Astrocyte (in vitro differentiated cells and primary cell): ENCODE data around the gene HTRA2. TPM values are rescaled to one million over a fixed set of nuclear protein-coding genes. Genes with fewer than 3 reads are reported as not detected.

Experiments used
- DNase-seq: peaks from one replicate; pipeline ENCODE4 v3.0.0-alpha.2; 2010; ENCODE audit warnings: low read depth
- FAIRE-seq: peaks from 2 replicates; lab custom pipeline; 2011; peaks lifted over from hg19 to GRCh38; lab: Jason Lieb, UNC
- H2AFZ ChIP-seq: 2 replicates; pipeline ENCODE4 v1.6.0; 2012; ENCODE audit warnings: low read depth, low read length, inconsistent platforms
- H3K27ac ChIP-seq: 2 replicates; pipeline ENCODE4 v1.5.1; 2011; ENCODE audit warnings: low read depth, low read length, inconsistent platforms
- H3K27me3 ChIP-seq: 2 replicates; pipeline ENCODE4 v1.6.0; 2011; ENCODE audit warnings: low read length, inconsistent platforms; ENCODE audit not compliant: insufficient read depth
- H3K36me3 ChIP-seq: 2 replicates; pipeline ENCODE4 v1.5.1; 2011; ENCODE audit warnings: low read length, inconsistent platforms; ENCODE audit not compliant: insufficient read depth
- H3K4me1 ChIP-seq: 2 replicates; pipeline ENCODE4 v1.5.1; 2011; ENCODE audit warnings: low read length, inconsistent platforms; ENCODE audit not compliant: insufficient read depth
- H3K4me2 ChIP-seq: 2 replicates; pipeline ENCODE4 v1.6.0; 2012; ENCODE audit warnings: low read length, inconsistent platforms
- H3K4me3 ChIP-seq: 2 replicates; pipeline ENCODE4 v1.5.1; 2011; ENCODE audit warnings: low read depth, mild to moderate bottlenecking, low read length, inconsistent platforms; ENCODE audit not compliant: insufficient read depth
- H3K79me2 ChIP-seq: 2 replicates; pipeline ENCODE4 v1.6.0; 2012; ENCODE audit warnings: mild to moderate bottlenecking, low read length, inconsistent platforms; ENCODE audit not compliant: insufficient read depth
- H3K9ac ChIP-seq: 2 replicates; pipeline ENCODE4 v1.6.0; 2012; ENCODE audit warnings: mild to moderate bottlenecking, low read length, inconsistent platforms
- H3K9me3 ChIP-seq: 2 replicates; pipeline ENCODE4 v1.5.1; 2012; ENCODE audit warnings: low read depth, mild to moderate bottlenecking, low read length, inconsistent platforms; ENCODE audit not compliant: insufficient read depth
- H4K20me1 ChIP-seq: 2 replicates; pipeline ENCODE4 v1.6.0; 2012; ENCODE audit warnings: low read length, inconsistent platforms; ENCODE audit not compliant: insufficient read depth
- H3K27ac Mint-ChIP-seq: one replicate; pipeline ENCODE4 v1.8.0; 2021; ENCODE audit warnings: mild to moderate bottlenecking, mixed read lengths; ENCODE audit not compliant: unreplicated experiment
- H3K27me3 Mint-ChIP-seq: one replicate; pipeline ENCODE4 v1.8.0; 2021; ENCODE audit warnings: low read depth, mixed read lengths; ENCODE audit not compliant: unreplicated experiment
- H3K36me3 Mint-ChIP-seq: one replicate; pipeline ENCODE4 v1.8.0; 2021; ENCODE audit warnings: low read depth, mixed read lengths; ENCODE audit not compliant: unreplicated experiment
- H3K4me1 Mint-ChIP-seq: one replicate; pipeline ENCODE4 v1.8.0; 2021; ENCODE audit warnings: low read depth, mixed read lengths; ENCODE audit not compliant: unreplicated experiment
- H3K4me3 Mint-ChIP-seq: one replicate; pipeline ENCODE4 v1.8.0; 2021; ENCODE audit warnings: mild to moderate bottlenecking, moderate library complexity, mixed read lengths; ENCODE audit not compliant: unreplicated experiment
- H3K9me3 Mint-ChIP-seq: one replicate; pipeline ENCODE4 v1.8.0; 2021; ENCODE audit warnings: mild to moderate bottlenecking, mixed read lengths; ENCODE audit not compliant: unreplicated experiment
- CTCF ChIP-seq: IDR thresholded peaks from 2 replicates; pipeline ENCODE4 v1.5.1; 2011; ENCODE audit warnings: low read depth, mild to moderate bottlenecking, inconsistent platforms, low read length, moderate library complexity; ENCODE audit not compliant: insufficient read depth
- EZH2 ChIP-seq: IDR thresholded peaks from 2 replicates; pipeline ENCODE4 v1.6.1; 2012; ENCODE audit warnings: mild to moderate bottlenecking, low read length, inconsistent platforms; ENCODE audit not compliant: insufficient read depth
- total RNA-seq: library from RNA; stranded (reverse); gene quantifications from 2 replicates; pipeline ENCODE4 v1.2.1, GENCODE V29; 2021

HTRA2 gene
- total RNA-seq, 1 donor from 2014 or later = 24.4 TPM

- Histone ChIP-seq H3K4me3 (no peak overlapping the region), H3K79me2 (no peaks in the 10 kb centered on the region), H3K4me2 (no peak overlapping the region), H3K36me3 (peaks cover 6% of the 10 kb centered on the region), H3K9me3 (no peaks in the 10 kb centered on the region), H2AFZ (no peak overlapping the region), H3K9ac (no peak overlapping the region), H3K27ac (no peak overlapping the region), H4K20me1 (peaks cover 7% of the 10 kb centered on the region), H3K27me3 (peaks cover under 1% of the 10 kb centered on the region), H3K4me1 (peaks cover 4% of the 10 kb centered on the region)
- H3K9me3 Mint-ChIP-seq = no peaks in the 10 kb centered on the region
- FAIRE-seq (no peak), DNase-seq (no peak)
- H3K36me3 Mint-ChIP-seq = peaks cover 38% of the 10 kb centered on the region
- peaks cover 9% of the 10 kb centered on the region for H3K4me1 Mint-ChIP-seq
- TF ChIP-seq CTCF (no peak), EZH2 (no peak)
- H3K4me3 Mint-ChIP-seq = no peak overlapping the region
- peaks cover 15% of the 10 kb centered on the region for H3K27me3 Mint-ChIP-seq
- peak overlapping the region; percentile 58 for H3K27ac Mint-ChIP-seq
These were observed 37.8 kb upstream of the HTRA2 start for GRCh38 chr2:74491648-74492544.

- Mint-ChIP-seq H3K27ac (no peak overlapping the region), H3K4me3 (peak overlapping the region; percentile 6), H3K4me1 (peaks cover 15% of the 10 kb centered on the region), H3K36me3 (peaks cover 38% of the 10 kb centered on the region), H3K27me3 (peaks cover 30% of the 10 kb centered on the region), H3K9me3 (no peaks in the 10 kb centered on the region)
- DNase-seq (no peak), FAIRE-seq (no peak)
- Histone ChIP-seq H2AFZ (no peak overlapping the region), H3K9ac (no peak overlapping the region), H3K36me3 (peaks cover 6% of the 10 kb centered on the region), H3K27me3 (peaks cover 17% of the 10 kb centered on the region), H3K9me3 (no peaks in the 10 kb centered on the region), H3K4me2 (no peak overlapping the region), H3K4me3 (no peak overlapping the region), H3K79me2 (no peaks in the 10 kb centered on the region), H3K4me1 (peaks cover 16% of the 10 kb centered on the region), H4K20me1 (peaks cover 7% of the 10 kb centered on the region), H3K27ac (no peak overlapping the region)
- no peak for TF ChIP-seq CTCF
- no peak for TF ChIP-seq EZH2
These were observed 36.2 kb upstream of the HTRA2 start for GRCh38 chr2:74493546-74493945.

- H3K27ac ChIP-seq = no peak overlapping the region
- H2AFZ ChIP-seq = no peak overlapping the region
- no peak for DNase-seq
- H3K36me3 Mint-ChIP-seq = peaks cover 30% of the 10 kb centered on the region
- no peak overlapping the region for H3K9ac ChIP-seq
- H3K4me2 ChIP-seq = no peak overlapping the region
- H3K9me3 Mint-ChIP-seq = no peaks in the 10 kb centered on the region
- peaks cover 18% of the 10 kb centered on the region for H3K4me1 ChIP-seq
- H3K79me2 ChIP-seq = no peaks in the 10 kb centered on the region
- no peak overlapping the region for H3K4me3 Mint-ChIP-seq
- TF ChIP-seq CTCF (no peak), EZH2 (no peak)
- peaks cover 6% of the 10 kb centered on the region for H3K36me3 ChIP-seq
- H3K27me3 ChIP-seq = peaks cover 32% of the 10 kb centered on the region
- H3K9me3 ChIP-seq = no peaks in the 10 kb centered on the region
- no peaks in the 10 kb centered on the region for H4K20me1 ChIP-seq
- no peak overlapping the region for H3K27ac Mint-ChIP-seq
- peaks cover 14% of the 10 kb centered on the region for H3K4me1 Mint-ChIP-seq
- FAIRE-seq = no peak
- H3K4me3 ChIP-seq = no peak overlapping the region
- H3K27me3 Mint-ChIP-seq = peaks cover 44% of the 10 kb centered on the region
These were observed 34.3 kb upstream of the HTRA2 start for GRCh38 chr2:74495440-74495839.
